Muscle of back (tissue), 10 donors: ENCODE results near the gene NRARP. TPM values are rescaled to one million over a fixed set of nuclear protein-coding genes. Genes with fewer than 3 reads are reported as not detected.

Source experiments
- polyA plus RNA-seq, 10 donors: library from polyadenylated mRNA; unstranded; fragments of 120-200 nt; gene quantifications; one replicate each; pipeline ENCODE4 v1.2.1, GENCODE V29; 2013; ENCODE audit not compliant: insufficient read length in 10 of 10

NRARP gene
- polyA plus RNA-seq, 10 donors: 2.9 to 7.5 (median 4.8) TPM

Other genes starting within 250 kb of the NRARP start
- 10 to 100 TPM in 6 of 10 donors, 1 to 10 TPM in 4; 7.5 to 16.5 (median 12.1) TPM for gene ENTPD2, start 248.2 kb downstream of the NRARP start, polyA plus RNA-seq
- gene SAPCD2, start 231.7 kb downstream of the NRARP start, polyA plus RNA-seq: 1 to 10 TPM; 1.9 to 7.1 (median 3.9) TPM
- 1 to 10 TPM; 1.5 to 3.0 (median 2.0) TPM for gene UAP1L1, start 224.8 kb downstream of the NRARP start, polyA plus RNA-seq
- gene MAN1B1, start 215.3 kb downstream of the NRARP start, polyA plus RNA-seq: 10 to 100 TPM; 31.3 to 54.4 (median 41.1) TPM
- 10 to 100 TPM; 21.9 to 43.1 (median 28.8) TPM for gene DPP7, start 187.5 kb downstream of the NRARP start, polyA plus RNA-seq
- gene GRIN1, start 163.1 kb downstream of the NRARP start, polyA plus RNA-seq: under 1 TPM in 2 of 10 donors, not detected in 8; 0.07 TPM
- gene LRRC26, start 132.2 kb downstream of the NRARP start, polyA plus RNA-seq: not detected
- gene TMEM210, start 130.2 kb downstream of the NRARP start, polyA plus RNA-seq: not detected
- gene ANAPC2, start 113.7 kb downstream of the NRARP start, polyA plus RNA-seq: 10 to 100 TPM; 21.2 to 36.5 (median 29.2) TPM
- gene SSNA1, start 113.6 kb downstream of the NRARP start, polyA plus RNA-seq: 10 to 100 TPM; 38.2 to 72.0 (median 49.6) TPM
- 10 to 100 TPM in 2 of 10 donors, 1 to 10 TPM in 8; 5.8 to 10.9 (median 7.8) TPM for gene TPRN, start 101.5 kb downstream of the NRARP start, polyA plus RNA-seq
- 10 to 100 TPM; 30.3 to 36.7 (median 32.2) TPM for gene TMEM203, start 96.6 kb downstream of the NRARP start, polyA plus RNA-seq
- gene NDOR1, start 96.6 kb downstream of the NRARP start, polyA plus RNA-seq: 10 to 100 TPM in 1 of 10 donors, 1 to 10 TPM in 9; 3.8 to 10.6 (median 6.9) TPM
- 1 to 10 TPM; 1.8 to 4.5 (median 2.4) TPM for gene RNF208, start 80.0 kb downstream of the NRARP start, polyA plus RNA-seq
- gene CYSRT1, start 77.1 kb downstream of the NRARP start, polyA plus RNA-seq: 1 to 10 TPM in 9 of 10 donors, under 1 TPM in 1; 0.93 to 3.3 (median 2.0) TPM
- gene RNF224, start 74.8 kb downstream of the NRARP start, polyA plus RNA-seq: 1 to 10 TPM in 7 of 10 donors, under 1 TPM in 3; 0.80 to 3.4 (median 1.5) TPM
- 1 to 10 TPM in 5 of 10 donors, under 1 TPM in 5; 0.29 to 2.0 (median 0.89) TPM for gene SLC34A3, start 71.4 kb downstream of the NRARP start, polyA plus RNA-seq
- 100 to 1,000 TPM; 125 to 258 (median 160) TPM for gene TUBB4B, start 61.0 kb downstream of the NRARP start, polyA plus RNA-seq
- under 1 TPM in 7 of 10 donors, not detected in 3; 0.16 to 0.62 (median 0.32) TPM for gene STPG3, start 51.0 kb downstream of the NRARP start, polyA plus RNA-seq
- gene NELFB, start 46.9 kb downstream of the NRARP start, polyA plus RNA-seq: 10 to 100 TPM; 39.3 to 55.4 (median 45.0) TPM
- gene TOR4A, start 24.5 kb downstream of the NRARP start, polyA plus RNA-seq: 1 to 10 TPM; 3.9 to 7.8 (median 5.6) TPM
- 10 to 100 TPM in 3 of 10 donors, 1 to 10 TPM in 7; 8.2 to 14.1 (median 9.3) TPM for gene EXD3, start 120.9 kb upstream of the NRARP start, polyA plus RNA-seq
- 1 to 10 TPM; 1.1 to 2.6 (median 1.9) TPM for gene NOXA1, start 121.1 kb upstream of the NRARP start, polyA plus RNA-seq
- under 1 TPM; 0.17 to 0.71 (median 0.32) TPM for gene ENTPD8, start 139.1 kb upstream of the NRARP start, polyA plus RNA-seq
- 10 to 100 TPM; 17.1 to 30.9 (median 20.2) TPM for gene NSMF, start 157.1 kb upstream of the NRARP start, polyA plus RNA-seq
- 1 to 10 TPM; 1.1 to 4.1 (median 2.2) TPM for gene PNPLA7, start 248.1 kb upstream of the NRARP start, polyA plus RNA-seq
- gene MRPL41, start 249.6 kb upstream of the NRARP start, polyA plus RNA-seq: 10 to 100 TPM; 17.7 to 39.4 (median 22.2) TPM